ENCODE measurements around the gene PGAM4. TPM values are rescaled to one million over a fixed set of nuclear protein-coding genes. Genes with fewer than 3 reads are reported as not detected.
"Not testable (repeated sequence)": the region's sequence is repeated elsewhere in the genome, so short reads cannot be mapped to it uniquely, and the experiment has no call there.

The PGAM4 gene
- total RNA-seq, 4 donors from 2014 or later = not detected

DNA sequence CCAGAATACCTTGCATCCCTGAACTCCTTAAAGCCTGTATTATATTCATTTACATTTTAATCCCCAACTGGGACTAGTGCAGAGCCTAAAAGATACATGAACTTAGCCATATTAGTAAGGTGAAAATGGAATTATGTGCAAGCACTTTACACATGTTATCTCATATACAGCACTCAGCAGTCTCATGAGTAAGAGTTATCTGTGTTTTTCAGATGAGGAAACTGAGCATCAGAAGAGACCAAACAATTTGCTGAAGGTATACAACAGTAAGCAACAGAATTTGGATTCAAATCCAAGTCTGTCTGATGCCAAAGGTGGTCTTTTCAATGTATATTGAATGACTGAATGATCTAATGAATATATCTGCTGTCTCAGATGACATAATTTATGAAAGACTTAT, 46.7 kb downstream of the PGAM4 start:
- in situ Hi-C loops (cut with MboI; ENCODE audit: low pct_ligation_motif_present in 1 of 4, low pct_unique_long_range_greater_than_20kb in 1 of 4, low sequenced_read_pairs in 3 of 4) = loop anchor here in 1 of 4 donors (25.0 kb wide), 1 partner anchor 190 kb away; the partner anchor contains the start of gene PGK1
- no peak for DNase-seq

DNA sequence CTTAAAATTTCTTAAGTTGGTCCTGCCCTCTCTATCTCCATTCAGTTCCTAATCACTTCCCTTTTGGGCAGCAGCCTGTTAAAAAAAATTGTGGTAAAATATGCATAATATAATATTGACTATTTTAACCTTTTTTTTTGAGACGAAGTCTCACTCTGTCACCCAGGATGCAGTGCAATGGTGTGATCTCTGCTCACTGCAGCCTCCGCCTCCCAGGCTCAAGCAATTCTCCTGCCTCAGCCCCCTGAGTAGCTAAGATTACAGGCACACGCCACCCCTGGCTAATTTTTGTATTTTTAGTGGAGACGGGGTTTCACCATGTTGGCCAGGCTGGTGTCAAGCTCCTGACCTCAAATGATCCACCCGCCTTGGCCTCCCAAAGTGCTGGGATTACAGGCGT, 50.1 kb downstream of the PGAM4 start:
- in situ Hi-C loops (cut with MboI; ENCODE audit: low pct_ligation_motif_present in 1 of 4, low pct_unique_long_range_greater_than_20kb in 1 of 4, low sequenced_read_pairs in 3 of 4) = loop anchor here in 2 of 4 donors (10.0 to 25.0 kb wide), 2 partner anchors 105 to 193 kb away; partner anchors contain the start of gene PGK1 (in 1 of the 2)
- H3K27me3 ChIP-seq; H3K27ac ChIP-seq; H3K4me1 ChIP-seq; DNase-seq; H3K4me3 ChIP-seq; intact Hi-C loops (cut with DNase I; ENCODE audit: low total_unique reads); H3K36me3 ChIP-seq; H3K9me3 ChIP-seq: not testable (repeated sequence)
- 80 to 88% methylated on average over 1 to 6 of the region's 6 CpGs for WGBS, 2 donors (ENCODE audit: low coverage in 1 of 2)

More for the DNA sequence above, 46.7 kb downstream of the PGAM4 start:
- H3K36me3 ChIP-seq = no peaks in the 10 kb centered on the region
- no peaks in the 10 kb centered on the region for H3K9me3 ChIP-seq
- no peak overlapping the region for H3K27ac ChIP-seq
- no peak for TF ChIP-seq POLR2AphosphoS5 (IDR thresholded peaks at IDR 0.05)
- TF ChIP-seq POLR2A (IDR thresholded peaks at IDR 0.05) = no peak
- no peak for TF ChIP-seq EP300 (IDR thresholded peaks at IDR 0.05; ENCODE audit: low read depth)
- TF ChIP-seq, protein P1, sequence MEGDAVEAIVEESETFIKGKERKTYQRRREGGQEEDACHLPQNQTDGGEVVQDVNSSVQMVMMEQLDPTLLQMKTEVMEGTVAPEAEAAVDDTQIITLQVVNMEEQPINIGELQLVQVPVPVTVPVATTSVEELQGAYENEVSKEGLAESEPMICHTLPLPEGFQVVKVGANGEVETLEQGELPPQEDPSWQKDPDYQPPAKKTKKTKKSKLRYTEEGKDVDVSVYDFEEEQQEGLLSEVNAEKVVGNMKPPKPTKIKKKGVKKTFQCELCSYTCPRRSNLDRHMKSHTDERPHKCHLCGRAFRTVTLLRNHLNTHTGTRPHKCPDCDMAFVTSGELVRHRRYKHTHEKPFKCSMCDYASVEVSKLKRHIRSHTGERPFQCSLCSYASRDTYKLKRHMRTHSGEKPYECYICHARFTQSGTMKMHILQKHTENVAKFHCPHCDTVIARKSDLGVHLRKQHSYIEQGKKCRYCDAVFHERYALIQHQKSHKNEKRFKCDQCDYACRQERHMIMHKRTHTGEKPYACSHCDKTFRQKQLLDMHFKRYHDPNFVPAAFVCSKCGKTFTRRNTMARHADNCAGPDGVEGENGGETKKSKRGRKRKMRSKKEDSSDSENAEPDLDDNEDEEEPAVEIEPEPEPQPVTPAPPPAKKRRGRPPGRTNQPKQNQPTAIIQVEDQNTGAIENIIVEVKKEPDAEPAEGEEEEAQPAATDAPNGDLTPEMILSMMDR (IDR thresholded peaks at IDR 0.05) = no peak
- peaks cover 0 to 9% (median 0%) of the 10 kb centered on the region in 4 donors for H3K4me1 ChIP-seq
- intact Hi-C loops (cut with DNase I; ENCODE audit: low total_unique reads) = no loop called here
- no peaks in the 10 kb centered on the region for H3K27me3 ChIP-seq
- H3K4me3 ChIP-seq = no peak overlapping the region

DNA sequence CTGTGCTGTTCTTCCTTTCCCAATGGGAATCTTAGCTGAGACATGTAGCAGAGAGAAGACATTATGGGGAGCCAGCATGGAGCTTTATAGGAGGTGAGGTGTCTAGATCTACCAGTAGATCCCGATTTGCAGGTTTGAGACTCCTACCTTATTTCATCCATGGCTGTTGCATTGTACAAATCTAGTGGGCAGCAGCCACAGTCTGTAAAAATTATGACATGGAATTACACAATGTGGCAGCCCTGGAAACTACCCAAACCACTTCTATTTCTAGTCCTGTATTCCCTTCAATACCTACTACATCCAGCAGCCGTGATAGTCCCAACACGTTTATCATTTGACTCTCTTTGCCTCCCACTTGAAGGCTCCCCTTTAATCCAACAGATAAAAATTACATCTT, 50.9 kb downstream of the PGAM4 start:
- DNase-seq = no peak
- no peaks in the 10 kb centered on the region for H3K36me3 ChIP-seq
- peaks cover 0 to 3% (median under 1%) of the 10 kb centered on the region in 4 donors for H3K4me1 ChIP-seq
- H3K27me3 ChIP-seq = no peaks in the 10 kb centered on the region
- no peaks in the 10 kb centered on the region for H3K9me3 ChIP-seq
- no peak overlapping the region for H3K4me3 ChIP-seq
- in situ Hi-C loops (cut with MboI; ENCODE audit: low pct_ligation_motif_present in 1 of 4, low pct_unique_long_range_greater_than_20kb in 1 of 4, low sequenced_read_pairs in 3 of 4) (loop anchor here in 2 of 4 donors (10.0 to 25.0 kb wide), 2 partner anchors 106 to 194 kb away; partner anchors contain the start of gene PGK1 (in 1 of the 2)), intact Hi-C loops (cut with DNase I; ENCODE audit: low total_unique reads) (no loop called here)
- H3K27ac ChIP-seq = no peak overlapping the region
- 60% methylated on average over 3 of the region's 3 CpGs; no CpG with 5 or more reads in 1 of the 2 donors for whole genome bisulfite sequencing, 2 donors (ENCODE audit: low coverage in 1 of 2)
- TF ChIP-seq POLR2AphosphoS5 (IDR thresholded peaks at IDR 0.05) (no peak), EP300 (IDR thresholded peaks at IDR 0.05; ENCODE audit: low read depth) (no peak), POLR2A (IDR thresholded peaks at IDR 0.05) (no peak)
- TF ChIP-seq, protein P1 (IDR thresholded peaks at IDR 0.05) = no peak

Other genes starting within 250 kb of the PGAM4 start
- gene ATRX, start 183.4 kb downstream of the PGAM4 start, total RNA-seq = 100 to 1,000 TPM in 1 of 4 donors, 10 to 100 TPM in 3; 57.9 to 547 (median 74.5) TPM
- 10 to 100 TPM; 25.1 to 49.2 (median 34.2) TPM for gene MAGT1, start 74.2 kb downstream of the PGAM4 start, total RNA-seq
- gene COX7B, start 70.2 kb downstream of the PGAM4 start, total RNA-seq = 100 to 1,000 TPM in 3 of 4 donors, 10 to 100 TPM in 1; 48.3 to 755 (median 441) TPM
- 10 to 100 TPM in 1 of 4 donors, 1 to 10 TPM in 3; 1.1 to 13.8 (median 6.3) TPM for gene ATP7A, start 58.9 kb downstream of the PGAM4 start, total RNA-seq
- 100 to 1,000 TPM in 3 of 4 donors, 10 to 100 TPM in 1; 35.6 to 207 (median 181) TPM for gene PGK1, start 134.6 kb upstream of the PGAM4 start, total RNA-seq
- 10 to 100 TPM in 1 of 4 donors, 1 to 10 TPM in 3; 2.6 to 13.2 (median 6.6) TPM for gene TAF9B, start 170.0 kb upstream of the PGAM4 start, total RNA-seq

Data from transverse colon (tissue), 4 donors.